Right kidney (tissue), 1 donor: ENCODE data around the gene PPL.
A peak's percentile ranks its signal among the peaks of the same experiment; 100 is the strongest.
"Not testable (repeated sequence)": the region's sequence is repeated elsewhere in the genome, so short reads cannot be mapped to it uniquely, and the experiment has no call there.

Experiments
- DNase-seq: peaks from one replicate; pipeline ENCODE4 v3.0.0-alpha.2; 2016

The PPL gene

GRCh38 chr16:4960579-4960978 is 23.6 kb upstream of the PPL start:
- DNase-seq, result no peak

DNA sequence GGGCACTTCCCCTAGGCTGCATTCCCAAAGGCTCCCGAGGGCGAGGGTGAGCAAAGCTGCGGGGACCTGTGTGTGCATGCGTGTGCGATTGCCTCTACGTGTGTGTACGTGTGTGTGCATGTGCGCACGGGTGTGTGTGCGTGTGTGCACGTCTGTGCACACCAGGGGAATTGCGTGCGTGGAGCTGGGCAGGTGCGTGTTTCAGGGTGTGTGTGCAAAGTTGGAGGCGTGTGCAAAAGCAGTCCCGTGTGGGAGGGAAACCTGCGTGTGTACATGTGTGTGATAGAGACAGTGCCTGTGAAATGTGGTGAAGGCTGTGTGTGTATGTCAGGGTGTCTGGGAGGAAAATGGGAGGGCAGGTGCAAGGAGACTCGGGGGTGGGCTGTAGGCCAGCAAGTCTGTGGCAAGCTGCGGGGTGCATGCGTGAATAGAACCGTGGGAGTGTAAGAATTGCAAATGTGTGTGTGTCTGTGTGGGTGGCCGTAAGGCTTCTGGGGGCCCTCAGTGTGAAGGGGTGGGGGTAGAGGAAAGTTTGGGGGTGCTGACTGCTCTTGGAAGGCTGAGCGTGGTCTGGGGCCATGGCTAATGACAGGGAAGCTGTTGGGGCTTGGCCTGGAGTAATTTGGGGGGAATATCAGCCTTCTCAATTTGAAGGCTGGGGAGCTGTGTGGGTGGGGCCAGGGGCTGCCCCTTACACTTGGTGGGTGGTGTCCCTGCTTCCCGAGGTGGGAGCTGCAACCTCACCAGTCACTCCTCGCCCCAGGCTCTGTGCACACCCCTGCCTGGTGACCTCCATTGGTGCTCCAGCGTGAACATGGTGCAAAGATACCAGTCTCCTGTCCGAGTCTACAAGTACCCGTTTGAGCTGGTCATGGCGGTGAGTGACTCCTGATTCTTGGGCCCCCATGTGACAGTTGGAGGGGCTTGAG is 21.8 kb upstream of the PPL start:
- DNase-seq, result no peak

- DNase-seq, result peak; percentile 87
Observed at GRCh38 chr16:4957720-4958509, 21.0 kb upstream of the PPL start, which contains the start of gene SEC14L5. TSS of gene SEC14L5 (plus strand) at chr16:4958330. CDS start at chr16:4959324, 994 bp downstream.

DNA sequence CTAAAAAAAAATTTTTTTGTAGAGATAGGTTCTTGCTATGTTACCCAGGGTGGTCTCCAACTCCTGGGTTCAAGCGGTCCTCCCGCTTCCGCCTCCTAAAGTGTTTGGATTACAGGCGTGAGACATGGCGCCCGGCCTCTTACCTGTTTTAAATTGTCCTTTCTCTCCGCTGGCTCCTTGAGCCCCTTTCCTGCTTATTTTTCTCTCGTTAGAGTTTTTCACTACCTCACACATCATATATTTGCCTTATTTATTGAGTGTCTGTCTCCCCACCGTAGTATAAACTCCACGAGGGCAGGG is 20.4 kb upstream of the PPL start:
- DNase-seq, result no peak

DNA sequence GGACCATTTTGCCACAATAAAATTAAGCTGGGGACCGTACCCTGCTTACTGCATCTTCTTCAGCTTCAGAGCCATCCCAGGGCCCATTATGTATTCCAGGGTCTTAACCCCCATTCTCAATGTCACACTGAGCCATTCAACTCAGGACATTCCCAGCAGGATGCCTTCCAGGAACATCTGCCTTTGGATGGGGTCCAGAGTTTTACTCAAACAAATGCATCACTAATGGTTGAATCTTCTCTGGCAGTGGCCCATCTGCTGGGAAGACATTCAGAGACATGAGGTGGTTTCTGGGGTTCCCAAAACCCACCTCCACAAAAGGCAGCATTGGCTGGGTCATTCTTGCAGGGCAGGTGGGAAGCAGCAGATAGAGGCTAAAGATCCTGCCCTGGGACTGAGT is 17.8 kb upstream of the PPL start:
- DNase-seq, result no peak

DNA sequence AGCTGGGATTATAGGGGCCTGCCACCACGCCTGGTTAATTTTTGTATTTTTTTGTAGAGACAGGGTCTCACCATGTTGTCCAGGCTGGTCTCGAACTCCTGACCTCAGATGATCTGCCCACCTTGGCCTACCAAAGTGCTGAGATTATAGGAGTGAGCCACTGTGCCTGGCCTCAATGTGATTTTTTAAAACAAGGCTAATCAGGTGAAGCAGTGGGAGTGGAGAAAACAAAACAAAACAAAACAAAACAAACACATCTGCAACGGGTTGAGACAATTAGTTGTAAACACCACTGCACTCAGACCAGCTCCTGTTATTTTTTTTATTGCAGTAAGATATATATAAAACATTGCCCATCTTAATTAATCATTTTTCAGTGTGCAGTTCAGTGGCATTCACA is 14.6 kb upstream of the PPL start:
- not testable (repeated sequence) for DNase-seq

DNA sequence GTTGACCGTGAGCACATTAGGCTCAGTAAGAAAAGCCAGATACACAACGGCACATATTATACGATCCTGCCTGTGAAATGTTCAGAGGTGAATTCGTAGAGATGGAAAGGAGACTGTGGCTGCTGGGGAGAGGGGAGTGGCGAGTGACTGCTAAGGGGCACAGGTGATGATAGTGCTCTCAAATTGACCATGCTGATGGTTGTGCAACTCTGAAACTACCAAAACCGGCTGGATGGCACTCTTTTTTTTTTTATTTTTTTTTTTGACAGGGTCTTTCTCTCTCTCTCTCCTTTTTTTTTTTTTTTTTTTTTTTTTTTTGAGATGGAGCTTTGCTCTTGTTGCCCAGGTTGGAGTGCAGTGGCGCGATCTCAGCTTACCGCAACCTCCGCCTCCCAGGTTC is 13.0 kb upstream of the PPL start:
- no peak for DNase-seq

- no peak for DNase-seq
Observed at GRCh38 chr16:4948903-4949766, 12.2 kb upstream of the PPL start.

DNA sequence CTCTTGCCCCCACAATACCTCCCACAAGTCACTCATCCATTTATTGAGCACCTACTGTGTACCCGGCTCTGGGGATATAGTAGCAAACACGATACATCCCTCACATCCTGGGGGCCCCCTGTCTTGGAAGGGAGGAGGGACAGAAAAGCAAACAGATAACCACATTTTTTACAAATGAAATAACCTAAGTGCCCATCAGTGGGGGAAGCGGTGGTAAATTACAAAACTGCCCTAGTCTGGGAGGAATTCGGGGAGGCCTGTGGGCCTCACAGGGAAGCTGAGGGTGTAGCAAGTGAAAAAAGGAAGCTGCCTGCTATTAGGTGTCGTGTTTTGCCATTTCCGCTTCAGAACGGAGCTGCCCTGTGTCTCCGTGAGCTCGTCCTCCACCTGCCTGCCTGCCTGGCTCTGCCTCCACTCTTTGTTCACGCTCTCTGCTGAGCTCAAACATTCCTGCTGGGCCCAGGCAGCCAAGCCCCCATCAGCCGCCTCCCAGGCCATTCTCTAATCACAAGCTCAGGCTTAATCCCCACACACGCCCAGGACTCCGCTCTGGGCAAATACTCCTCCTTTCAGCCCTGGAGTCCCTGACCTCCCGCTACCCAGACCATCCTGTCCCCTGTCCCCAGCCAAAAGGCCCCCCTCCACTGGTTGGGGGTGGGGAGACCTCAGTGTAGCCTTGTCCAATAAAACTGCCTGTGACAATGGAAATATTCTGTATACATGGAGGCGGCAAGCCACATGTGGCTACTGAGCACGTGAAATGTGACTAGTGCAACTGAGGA is 11.0 kb upstream of the PPL start:
- DNase-seq, result no peak

DNA sequence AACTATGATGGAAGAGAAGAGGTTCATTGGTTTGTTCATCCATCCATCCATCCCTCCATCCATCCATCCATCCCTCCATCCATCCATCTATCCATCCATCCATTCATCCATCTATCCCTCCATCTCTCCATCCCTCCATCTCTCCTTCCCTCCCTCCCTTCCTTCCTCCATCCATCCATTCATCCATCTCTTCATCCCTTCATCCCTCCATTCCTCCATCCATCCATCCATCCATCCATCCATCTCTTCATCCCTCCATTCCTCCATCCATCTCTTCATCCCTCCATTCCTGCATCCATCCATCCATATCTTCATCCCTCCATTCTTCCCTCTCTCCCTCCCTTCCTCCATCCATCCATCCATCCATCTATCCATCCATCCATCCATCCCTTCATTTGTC is 10.0 kb upstream of the PPL start:
- DNase-seq, result no peak

DNA sequence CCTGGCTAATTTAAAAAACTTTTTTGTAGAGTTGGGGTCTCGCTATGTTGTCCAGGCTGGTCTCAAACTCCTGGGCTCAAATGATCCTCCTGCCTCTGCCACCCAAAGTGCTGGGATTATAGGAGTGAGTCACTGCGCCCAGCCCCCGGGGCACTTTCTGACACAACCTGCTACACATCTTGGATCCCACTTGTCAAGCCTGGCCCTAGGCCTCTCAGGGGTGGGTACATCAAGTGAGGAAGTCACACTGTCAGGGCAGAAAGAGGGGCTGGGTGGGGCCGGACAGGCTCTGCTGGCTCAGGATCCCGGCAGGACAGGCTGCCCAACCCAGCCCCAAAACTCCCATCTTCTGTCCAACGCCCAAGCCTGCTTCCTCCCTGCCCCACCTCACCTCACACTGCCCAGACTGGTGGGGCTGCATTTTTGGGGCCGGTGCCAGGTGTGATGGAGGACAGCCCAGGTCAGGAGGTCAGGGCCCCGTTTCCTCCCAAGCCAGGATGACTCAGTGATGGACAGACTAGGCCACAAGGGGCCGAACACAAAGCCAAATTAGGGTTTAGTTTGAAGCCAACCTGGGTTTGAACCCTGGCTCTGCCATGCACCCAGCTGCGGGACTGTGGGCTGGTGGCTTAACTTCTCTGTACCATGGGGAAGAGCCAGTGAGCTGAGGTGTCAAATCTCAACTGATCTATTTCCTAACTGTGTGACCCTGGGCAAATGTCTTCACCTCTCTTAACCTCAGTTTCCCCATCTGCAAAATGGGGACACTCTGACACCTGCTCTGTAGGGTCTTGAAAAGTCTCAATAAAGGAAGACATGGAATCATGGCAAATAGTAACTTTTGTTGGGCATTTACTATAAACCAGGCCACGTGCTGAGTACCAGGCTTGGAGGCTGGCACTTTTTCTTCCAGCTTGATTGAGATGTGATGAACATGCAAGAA is 8.9 kb upstream of the PPL start:
- no peak for DNase-seq

GRCh38 chr16:4944333-4945281 is 7.7 kb upstream of the PPL start:
- DNase-seq, result peak; percentile 59

- no peak for DNase-seq
Observed at GRCh38 chr16:4942481-4942880, 5.5 kb upstream of the PPL start.

- no peak for DNase-seq
Observed at GRCh38 chr16:4940719-4941118, 3.8 kb upstream of the PPL start.

DNA sequence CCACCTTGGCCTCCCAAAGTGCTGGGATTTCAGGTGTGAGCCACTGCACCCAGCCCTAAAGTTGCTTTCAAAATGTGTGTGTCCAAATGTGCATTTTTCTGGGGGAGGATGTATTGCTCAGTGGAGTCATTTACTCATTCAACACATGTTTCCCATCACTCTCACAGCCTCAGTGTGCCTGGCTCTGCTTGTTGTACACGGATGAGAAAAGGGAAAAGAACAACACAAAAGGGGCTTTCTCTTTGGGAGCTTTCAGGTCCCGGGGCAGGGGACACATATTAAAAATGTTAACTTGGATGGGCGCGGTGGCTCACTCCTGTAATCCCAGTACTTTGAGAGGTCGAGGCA is 1.7 kb upstream of the PPL start:
- DNase-seq, result no peak

GRCh38 chr16:4937782-4938682 is 1.1 kb upstream of the PPL start:
- no peak for DNase-seq

DNA sequence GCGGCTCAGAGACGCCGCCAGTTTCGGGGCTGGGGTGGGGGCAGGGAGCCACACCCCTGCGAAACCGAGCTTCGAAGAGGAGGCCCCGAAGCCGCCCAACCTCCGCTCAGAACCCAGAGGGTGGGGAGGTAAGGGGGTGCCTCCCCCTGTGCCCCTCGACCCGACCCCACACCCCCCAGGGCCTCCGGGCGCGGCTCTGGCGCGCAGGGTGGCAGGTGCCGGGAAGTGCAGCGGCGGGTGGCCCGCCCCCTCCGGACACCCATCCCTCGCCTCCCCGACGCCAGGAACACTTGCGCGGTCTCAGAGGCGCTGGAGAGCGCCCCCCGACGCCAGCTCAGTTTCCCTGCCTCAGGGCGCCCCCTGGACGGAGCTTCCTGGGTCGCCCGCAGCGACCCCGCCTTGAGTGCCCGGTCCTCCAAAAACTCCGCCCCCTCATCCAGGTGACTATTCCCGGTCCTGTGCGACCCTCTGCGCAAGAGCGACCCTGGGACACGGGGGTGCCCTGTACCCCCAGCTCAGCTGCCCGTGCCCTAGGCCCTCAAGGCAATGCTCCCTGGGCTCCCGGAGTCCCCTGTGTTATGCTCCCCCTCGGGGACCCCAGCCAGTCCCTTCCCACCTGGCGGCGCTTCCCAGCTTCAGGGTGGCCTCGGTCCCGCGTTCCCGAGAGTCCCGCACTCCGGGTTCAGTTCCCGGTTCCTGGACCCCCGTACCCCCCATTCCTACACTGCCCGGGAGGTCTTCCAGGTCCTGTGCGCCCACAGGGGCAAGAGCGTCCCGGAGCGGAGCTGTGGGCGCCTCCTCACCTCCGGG is 562 bp downstream of the PPL start:
- peak; percentile 71 for DNase-seq
